ENCODE results near the gene NNMT.
"Not testable (repeated sequence)": the region's sequence is repeated elsewhere in the genome, so short reads cannot be mapped to it uniquely, and the experiment has no call there.

Gene NNMT

DNA sequence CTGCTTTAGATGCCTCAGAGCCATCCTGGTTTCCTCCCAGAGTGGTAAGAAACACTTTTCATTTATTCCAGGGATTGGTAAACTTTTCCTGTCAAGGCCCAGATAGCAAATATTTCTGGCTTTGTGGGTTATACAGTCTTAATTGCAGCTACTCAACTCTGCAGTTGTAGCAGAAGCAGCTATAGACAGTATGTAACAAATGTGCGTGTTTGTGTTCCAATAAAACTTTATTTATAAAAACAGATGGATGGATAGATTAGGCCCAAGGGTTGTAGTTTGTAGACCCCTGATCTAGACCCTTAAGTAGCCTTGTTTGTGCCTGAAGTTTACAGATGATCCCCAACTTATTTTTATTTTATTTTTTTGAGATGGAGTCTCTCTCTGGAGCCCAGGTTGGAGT lies 17.9 kb downstream of the NNMT start:
- DNase-seq, result no peak

GRCh38 chr11:114315749-114316368 lies 19.7 kb downstream of the NNMT start:
- no peak for DNase-seq

DNA sequence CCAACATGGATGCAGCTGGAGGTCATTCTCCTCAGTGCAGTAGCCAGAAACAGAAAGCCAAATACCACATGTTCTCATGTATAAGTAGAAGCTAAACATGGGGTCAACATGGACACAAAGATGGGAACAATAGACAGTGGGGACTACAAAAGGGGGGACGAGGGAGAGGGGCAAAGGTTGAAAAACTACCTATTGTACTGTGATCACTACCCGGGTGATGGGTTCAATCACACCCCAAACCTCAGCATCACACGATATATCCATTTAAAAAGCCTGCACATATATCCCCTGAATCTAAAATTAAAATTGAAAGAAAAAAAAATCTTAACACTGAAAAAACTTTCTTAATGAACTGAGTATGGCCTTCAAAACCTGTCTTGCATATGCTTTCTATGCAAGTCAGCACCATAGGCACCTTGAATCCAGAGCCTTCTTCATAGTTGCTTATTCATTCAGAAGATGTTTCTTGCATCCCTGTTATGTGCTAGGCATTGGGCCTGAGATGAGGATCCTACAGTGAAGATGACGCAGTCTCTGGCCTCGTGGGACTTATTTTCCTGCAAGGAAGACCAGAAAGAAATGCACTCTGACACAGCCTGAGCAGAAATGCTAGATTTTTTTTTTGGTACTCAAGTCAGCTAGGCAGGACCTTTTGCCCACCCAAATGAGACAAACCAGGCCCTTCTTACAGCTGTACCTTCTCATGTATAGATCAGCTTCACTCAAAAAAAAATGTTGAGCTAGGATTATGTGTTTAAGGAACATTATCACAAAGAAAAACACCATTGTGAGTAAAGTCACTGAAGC lies 21.0 kb downstream of the NNMT start:
- no peak for DNase-seq

GRCh38 chr11:114317787-114318137 lies 21.6 kb downstream of the NNMT start:
- no peak for DNase-seq

DNA sequence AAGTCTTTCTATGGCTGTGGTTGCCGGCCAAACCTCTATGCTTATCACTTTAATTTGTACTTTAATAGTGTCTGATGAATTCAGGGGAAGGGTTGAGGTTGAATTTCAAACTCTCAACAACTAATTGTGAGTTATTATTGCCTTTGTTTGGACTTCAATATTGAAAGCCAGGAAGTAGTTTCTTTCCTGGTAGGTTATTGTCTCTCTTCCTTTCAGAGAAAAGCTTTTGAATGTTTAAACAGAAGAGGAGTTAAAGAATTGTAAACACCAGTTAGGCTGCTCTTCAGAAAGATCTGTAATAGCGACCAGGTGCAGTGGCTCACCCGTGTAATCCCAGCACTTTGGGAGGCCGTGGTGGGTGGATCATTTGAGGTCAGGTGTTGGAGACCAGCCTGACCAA lies 22.2 kb downstream of the NNMT start:
- DNase-seq, result no peak

DNA sequence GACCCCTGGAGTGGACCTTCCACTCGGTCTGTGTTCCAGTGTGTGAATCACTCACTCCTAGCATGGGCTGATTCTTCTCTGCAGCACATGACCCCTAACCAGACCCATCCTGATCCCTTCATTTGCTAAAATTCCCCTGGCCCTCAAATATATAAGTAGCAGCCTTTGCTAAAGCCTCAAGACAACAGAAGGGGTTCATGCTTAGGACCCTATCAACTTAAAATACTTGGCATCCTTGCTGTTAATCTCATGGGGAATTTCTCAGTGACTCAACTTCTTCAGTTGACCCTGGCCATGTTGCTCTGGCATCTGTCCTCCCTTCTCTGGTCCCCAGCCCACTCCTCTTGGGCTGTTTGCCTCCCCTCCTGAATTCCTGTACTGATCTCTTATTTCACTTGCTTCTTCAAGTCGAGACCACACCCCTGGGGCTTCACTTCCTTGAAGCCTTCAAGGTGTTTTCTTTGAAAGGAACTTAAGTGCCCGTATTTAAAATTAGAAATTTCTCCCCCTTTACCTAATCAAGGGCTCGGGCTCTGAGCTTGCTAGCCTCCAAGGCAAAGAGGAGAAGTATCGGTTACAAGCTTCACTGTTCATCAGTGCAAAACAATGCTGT lies 23.6 kb downstream of the NNMT start:
- no peak for DNase-seq

DNA sequence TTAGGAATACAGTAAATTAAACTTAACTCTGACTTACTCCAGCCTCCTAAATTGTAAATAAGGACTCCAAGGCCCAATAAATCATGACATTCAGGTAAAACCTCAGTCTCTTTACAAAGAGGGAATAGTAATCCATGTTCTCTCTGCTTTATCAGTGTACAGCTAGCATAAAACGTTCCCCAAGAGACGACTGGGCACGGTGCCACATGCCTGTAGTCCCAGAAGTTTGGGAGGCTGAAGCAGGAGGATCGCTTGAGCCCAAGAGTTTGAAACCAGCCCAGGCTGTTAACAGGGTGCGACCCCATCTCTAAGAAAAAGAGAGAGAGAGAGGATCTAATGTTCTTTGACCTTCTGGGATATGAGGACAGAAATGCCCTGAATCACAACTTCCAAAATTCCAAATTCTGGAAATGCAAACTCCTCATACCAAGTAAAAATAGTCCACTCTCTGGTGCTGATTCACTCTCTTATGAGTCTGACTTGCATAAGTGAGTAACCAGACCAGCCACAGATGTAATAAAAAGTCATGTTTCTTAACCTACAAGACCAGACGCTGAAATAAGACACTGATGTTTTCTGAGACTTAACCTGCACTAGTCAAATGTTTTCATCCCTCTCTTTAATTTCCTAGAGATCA lies 25.5 kb downstream of the NNMT start:
- no peak for DNase-seq

GRCh38 chr11:114322934-114323333 lies 26.7 kb downstream of the NNMT start:
- no peak for DNase-seq

DNA sequence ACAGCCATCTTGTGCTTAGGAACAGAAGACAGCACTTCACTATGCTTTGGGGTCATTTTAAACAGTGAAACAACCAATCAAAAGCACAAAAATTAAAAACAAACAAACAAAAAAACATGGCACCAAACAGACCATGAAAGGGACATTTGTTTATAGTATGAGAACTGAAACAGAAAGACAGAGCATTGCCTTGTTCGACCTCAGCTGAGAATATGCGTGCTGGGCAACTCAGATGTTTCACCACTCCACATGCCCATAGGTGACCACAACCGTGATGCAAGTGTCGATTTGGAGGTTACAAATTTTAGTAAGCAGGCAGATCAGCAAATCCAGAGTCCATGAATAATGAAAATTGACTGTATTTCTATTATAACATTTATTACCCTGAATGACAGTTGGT lies 30.0 kb downstream of the NNMT start:
- no peak for DNase-seq

GRCh38 chr11:114326776-114327175 lies 30.6 kb downstream of the NNMT start:
- no peak for DNase-seq

GRCh38 chr11:114330373-114330772 lies 34.2 kb downstream of the NNMT start:
- no peak for DNase-seq

GRCh38 chr11:114340311-114341131 lies 44.3 kb downstream of the NNMT start:
- DNase-seq, result no peak

DNA sequence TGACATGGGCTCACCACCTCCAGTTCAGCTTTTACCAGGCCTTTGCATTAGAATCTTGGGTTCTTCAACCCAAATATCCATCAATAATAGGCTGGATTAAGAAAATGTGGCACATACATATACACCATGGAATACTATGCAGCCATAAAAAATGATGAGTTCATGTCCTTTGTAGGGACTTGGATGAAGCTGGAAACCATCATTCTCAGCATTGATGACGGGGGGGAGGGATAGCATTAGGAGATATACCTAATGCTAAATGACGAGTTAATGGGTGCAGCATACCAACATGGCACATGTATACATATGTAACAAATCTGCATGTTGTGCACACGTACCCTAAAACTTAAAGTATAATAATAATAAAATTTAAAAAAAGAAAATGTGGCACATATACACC lies 45.5 kb downstream of the NNMT start:
- DNase-seq, result not testable (repeated sequence)

DNA sequence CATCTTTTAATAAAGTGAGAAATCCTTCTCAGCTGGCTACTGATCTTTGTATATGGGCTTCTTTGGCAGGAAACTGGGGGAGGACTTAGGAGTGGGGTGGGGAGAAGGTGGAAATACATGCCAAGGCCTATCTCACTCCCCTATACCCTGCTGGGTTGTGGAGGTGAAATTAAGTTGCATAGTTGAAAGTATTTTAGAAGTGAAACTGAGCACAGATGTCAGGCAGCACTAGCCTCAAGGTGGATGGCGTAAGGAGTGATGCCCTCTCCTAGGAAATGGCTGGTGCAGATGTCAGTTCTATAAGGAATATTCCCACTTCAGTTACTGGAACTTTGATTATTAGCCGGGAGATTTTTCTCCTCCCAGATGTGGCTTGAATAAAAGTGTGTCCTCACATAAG lies 46.3 kb downstream of the NNMT start:
- no peak for DNase-seq

DNA sequence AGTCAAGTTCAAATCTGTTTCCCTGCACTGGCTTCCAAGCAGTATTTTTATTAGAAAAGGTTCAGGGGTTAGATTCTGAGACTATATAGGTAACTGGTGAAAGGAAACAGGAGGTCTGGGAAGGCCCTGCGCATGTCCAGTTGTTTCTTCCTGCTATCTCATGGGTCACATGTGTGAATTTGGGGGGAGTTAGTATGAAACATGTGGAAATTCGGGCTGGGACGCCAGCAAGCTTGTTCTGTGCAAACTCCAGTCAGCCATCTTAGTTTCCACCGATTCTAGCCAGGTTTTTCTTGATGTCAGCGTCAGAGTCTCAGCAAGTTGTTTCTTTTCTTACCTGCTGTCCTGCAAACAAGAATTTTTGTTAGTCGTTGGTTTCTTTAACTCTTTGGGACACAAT lies 46.8 kb downstream of the NNMT start:
- no peak for DNase-seq

DNA sequence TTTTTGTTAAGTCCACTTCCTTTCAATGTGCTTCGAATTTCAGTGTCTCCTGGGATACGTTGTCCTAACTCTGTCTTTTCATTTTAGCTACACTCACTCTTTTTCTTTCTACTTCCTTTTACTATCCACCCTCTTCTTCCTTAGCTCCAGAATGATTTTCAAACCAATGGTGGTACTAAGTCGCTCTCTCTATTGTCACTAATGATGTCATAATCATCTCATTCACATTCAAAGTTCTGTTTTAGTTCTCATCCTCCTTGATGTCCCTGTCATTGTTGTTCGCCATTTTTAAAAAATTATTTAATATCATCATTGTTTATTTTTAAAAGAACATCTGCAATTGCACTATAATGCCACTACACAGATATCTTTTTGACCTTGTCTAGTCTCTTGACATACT lies 47.3 kb downstream of the NNMT start:
- DNase-seq, result no peak

GRCh38 chr11:114344494-114344893 lies 48.3 kb downstream of the NNMT start:
- DNase-seq, result no peak

DNA sequence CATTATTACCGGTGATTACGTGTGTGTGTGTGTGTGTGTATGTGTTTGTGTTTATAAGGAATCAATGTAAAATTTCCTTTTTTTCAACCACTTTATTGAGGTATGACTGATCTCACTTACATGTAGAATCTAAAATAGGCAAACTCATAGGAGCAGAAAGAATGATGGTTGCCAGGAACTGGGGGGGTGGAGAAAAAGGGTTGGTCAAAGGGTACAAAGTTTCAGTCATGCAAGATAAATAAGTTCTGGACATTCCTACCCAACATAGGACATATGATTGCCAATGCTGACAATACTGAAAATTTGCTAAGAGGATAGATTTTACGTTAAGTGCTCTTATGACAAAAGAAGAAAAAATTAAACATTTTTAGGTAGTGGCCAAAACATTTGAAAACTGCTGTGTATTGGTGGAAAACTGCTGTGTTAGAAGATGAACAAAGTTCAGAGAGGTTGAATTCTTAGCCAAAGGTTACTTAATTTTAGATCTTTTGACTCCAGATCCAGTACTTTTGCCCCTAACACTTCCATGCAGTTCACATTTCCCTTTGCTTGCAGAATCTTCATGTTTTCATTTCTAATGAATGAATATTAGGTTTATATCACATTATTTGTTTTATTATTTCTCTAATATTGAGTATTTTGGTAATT lies 49.5 kb downstream of the NNMT start:
- no peak for DNase-seq

DNA sequence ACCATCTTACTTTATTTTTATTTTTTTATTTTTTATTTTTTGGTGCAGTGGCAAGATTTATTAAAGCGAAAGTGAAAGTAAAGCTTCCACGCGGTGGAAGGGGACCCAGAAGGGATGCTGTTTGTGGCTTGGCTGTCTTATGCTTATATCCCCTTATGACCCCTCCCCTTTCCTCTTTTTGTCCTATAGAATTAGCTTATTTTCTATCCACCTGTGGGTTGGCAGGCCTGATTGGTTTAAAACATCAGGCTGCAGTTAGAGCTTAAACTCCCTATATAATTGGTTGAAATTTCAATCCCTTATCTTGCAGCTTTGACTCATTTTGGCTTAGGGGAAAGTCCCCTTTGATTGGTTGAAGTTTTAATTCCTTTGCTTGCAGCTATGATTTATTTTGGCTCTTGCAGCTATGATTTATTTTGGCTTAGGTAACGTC lies 50.5 kb downstream of the NNMT start:
- no peak for DNase-seq

GRCh38 chr11:114348200-114349191 lies 52.3 kb downstream of the NNMT start:
- no peak for DNase-seq

GRCh38 chr11:114350022-114350421 lies 53.8 kb downstream of the NNMT start:
- DNase-seq, result no peak

Measured in CD4-positive, alpha-beta T cell treated with Interleukin-15 for 1 hour (primary cell).